GM12891 (cell line): ENCODE data around the gene PIK3CB.

Experiments used
- POU2F2 ChIP-seq: IDR thresholded peaks from 2 replicates; pipeline ENCODE4 v1.6.1; 2011; ENCODE audit warnings: low read depth, mild to moderate bottlenecking, control low read depth, low read length, moderate library complexity
- TAF1 ChIP-seq: IDR thresholded peaks from 2 replicates; pipeline ENCODE4 v1.6.1; 2011; ENCODE audit warnings: low read depth, low read length, control low read depth

DNA sequence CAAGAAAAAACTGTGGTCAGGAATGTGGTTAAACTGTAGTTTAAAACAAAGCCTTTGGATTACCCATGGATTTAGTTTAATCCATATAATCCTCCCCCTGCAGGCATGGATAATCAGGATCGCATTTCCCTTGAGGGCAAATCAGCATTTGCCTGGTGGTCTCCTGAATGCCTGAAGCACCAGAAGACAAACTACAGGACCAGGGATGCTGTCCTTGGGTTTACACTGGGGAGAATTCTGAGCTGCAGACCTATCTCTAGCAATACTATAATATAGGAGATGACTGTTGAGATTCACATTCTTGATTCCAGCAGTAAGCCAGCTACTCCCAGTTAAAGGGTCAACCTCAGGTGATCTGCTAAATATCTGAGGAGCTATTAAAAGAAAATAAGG, 10.6 kb downstream of the PIK3CB start:
- TF ChIP-seq TAF1 (no peak), POU2F2 (no peak)
